GM18502 (cell line): ENCODE measurements around the gene HAAO.

Experiments used
- ATAC-seq: cut with Tn5 transposase; IDR thresholded peaks from one replicate; pipeline ENCODE4 v1.9.1; 2021; ENCODE audit warnings: mild to moderate bottlenecking; ENCODE audit not compliant: unreplicated experiment, poor library complexity

The HAAO gene

DNA sequence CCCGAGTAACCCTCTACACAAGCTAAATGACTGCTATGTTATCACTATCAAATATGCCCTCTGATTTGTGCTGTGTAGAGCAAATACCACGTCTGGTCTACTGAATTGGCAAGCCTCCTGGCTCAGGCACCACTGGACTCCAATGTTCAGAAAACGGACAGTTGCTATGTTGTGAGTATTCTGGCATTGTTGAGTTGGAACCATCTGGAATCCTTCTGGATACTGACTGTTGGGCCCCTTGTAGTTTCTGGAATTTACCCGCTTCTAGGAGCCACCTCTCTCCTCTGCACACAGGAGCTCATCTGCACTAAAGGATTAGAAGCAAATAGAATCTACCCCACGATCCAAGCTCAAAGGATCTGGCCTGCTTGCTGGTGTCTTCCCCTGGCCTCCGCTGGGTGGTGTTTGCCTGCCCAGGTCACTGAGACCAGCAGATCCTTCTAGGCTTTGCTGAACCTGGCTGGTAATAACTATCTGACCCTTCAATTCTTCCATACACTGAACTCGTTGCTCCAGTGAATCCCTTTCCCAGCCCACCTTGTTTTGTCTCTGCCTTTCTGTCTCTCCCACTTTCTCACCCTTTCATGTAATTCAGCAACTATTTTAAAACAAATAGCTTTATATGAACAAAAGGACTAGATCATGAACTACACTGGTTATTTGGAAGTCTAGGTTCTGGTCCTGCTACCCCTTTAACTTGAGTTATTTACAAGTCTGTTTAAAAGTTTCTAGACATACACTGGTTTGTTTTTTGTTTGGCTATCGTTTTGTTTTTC is 2.1 kb upstream of the HAAO start:
- ATAC-seq, result no peak

DNA sequence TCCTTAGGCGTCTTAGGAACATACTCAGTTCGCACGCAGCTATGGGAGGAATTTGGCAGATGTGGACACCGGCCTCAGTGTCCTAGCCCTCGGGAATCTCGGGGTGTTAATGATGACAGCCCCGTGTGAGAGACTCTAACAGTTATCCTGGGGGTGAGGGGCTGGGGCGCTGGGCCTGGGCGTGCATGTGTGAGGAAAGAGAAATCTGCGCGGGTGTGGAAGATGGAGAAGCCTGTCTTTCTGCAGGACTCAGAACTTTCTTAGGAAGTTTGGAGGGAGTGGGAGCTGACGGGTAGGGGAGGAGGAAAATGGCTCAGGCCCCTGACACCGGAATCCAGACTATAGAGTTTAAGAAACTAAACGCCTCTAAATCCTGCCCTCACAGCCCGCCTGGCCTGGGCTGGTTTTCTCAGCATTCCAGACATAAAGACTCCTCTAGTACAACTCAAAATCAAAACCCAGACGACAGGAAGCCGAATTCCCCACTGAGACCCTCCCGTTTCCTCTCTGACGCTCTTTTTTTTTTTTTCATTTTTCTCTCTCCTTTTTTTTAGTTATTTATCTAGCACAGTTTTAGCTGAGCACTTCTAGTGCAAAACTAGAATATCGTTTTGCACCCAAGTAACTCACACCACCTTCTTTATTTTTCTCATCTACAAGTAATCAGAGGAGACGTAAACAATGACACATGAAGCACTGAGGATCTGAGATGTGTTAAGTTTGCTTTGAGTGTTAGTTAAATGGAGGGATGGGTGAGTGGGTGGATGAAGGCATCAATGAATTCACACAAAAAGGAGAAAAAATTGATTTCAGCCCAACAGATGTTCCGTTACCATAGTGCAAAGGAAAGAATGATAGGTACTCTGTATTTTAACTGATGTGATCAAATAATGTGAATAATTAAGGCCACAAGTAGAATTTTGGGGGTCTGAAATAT is 1.2 kb upstream of the HAAO start:
- ATAC-seq, result peak; percentile 7

DNA sequence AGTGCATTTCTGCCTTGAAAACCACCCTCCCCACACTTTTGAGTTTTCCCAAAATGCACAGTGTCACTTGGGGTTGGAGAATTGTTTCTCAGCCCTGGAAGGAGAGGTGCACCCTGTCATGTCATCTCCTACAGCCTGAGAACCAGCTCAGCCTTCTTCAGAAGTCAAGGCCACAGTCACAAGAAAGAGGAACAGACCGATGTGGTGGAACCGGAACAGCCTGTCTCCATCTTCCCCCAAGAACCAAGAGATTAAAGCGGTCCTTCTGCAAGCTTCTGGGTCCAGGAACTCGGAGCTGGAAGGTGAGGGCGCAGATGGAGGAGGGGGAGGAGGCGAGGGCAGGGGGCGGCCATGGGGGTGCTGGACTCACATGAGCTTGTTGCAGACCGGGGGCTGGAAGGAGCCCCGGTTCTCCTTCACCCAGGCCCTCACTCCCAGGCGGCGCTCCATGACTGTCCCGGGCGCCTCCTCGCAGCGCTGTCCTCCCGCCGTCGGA is 248 bp downstream of the HAAO start:
- peak; percentile 29 for ATAC-seq

DNA sequence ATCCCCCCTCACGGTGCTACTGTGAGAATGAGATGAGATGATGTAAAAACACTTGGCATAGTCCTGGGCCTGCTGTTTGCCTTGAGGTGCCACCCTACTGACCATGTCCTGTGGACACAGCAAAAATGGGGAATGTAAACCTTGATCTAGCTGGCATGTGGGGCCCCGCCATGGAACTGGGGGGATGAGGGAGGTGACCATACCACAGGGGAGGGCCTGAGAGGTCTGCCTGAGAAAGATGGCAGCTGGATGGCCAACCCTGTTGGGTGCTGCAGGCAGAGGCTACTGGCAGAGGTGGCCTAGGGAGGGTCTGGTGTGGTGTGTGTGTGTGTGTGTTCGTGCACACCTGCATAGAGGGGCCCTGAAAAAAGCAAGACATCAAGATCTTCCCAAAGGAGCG is 777 bp downstream of the HAAO start:
- ATAC-seq, result no peak

DNA sequence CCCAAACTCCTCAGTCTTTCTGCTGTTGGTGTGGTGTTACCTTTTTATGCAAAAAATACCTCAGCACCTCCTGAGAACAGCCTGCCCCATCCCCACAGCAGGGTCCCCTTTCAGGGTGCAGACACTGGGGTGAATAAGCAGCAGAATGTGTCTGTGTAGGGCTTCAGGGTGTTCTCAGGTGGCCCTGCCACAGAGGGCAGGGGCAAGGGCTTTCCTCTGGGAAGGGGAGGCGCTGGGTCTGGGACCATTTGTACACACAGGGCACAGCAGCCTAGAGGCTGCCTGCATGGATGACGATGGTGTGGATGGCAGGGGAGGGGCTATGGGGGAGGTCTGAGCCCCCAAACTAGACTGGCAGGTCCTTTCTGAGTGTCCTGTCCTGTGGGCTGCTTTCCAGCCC is 2.6 kb downstream of the HAAO start:
- no peak for ATAC-seq

DNA sequence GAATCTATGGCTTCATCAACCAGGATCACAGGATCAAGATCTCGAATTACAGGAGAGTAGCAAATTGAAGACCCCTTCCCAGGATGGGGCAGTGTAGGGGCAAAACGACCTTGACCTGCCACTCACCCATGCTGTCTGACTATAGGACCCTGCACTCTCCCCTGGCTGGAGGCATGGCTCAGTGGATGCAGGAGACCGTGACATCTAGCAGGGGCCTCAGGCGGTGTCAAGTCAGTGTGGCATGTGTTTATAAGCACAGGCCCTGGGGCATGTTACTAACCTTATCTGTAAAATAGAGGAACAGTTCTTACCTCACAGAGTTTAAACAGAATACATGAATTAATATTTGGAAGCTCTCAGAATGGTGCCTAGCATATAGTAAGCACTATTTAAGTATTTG is 3.5 kb downstream of the HAAO start:
- no peak for ATAC-seq

DNA sequence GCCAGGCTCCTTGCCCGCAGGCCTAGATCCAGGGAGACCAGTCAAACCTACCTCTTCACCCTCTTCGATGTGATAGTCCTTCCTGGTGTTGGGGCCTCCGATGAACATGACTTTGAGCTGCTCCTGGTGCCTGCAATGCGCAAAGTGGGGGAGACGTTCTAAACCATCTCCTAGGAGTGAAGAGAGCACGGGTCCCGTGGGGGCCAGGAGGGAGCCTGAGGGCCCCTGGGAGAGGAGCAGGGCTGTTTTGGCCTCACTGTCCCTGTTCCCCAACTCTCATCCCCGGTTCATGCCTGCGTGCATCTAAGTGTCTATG is 3.9 kb downstream of the HAAO start:
- ATAC-seq, result no peak

DNA sequence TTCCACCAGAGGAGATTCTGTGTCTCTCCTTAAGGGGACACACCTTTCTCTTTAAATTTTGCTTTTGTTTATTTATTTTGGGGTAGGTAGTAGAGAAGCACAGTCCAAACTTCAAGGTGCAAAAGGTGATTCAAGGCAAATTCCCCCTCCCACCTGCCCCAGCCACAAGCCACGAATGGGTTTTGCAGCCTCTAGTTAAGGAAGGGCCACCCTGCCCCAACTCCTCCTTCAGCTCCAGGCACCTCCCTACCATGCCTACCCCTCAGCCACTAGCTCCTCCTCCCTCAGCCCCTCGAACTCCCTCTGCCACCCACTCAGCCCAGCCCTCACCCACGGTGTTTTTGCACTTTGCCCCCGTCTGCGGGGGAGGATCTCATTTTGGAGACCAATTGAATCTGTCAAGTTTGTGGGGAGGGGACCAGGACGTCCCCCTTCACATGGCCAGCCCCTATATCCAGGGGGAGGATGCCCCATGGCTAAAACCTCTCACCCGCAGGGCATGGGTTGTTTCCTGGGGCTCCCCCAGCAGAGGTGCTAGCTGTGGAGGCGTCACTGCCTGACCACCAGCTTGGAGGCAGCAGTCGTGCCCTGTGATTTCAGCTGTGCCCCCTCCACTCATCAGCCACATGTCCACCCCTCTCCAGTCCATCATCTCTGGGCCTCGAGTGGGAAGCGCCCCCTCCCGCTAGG is 4.5 kb downstream of the HAAO start:
- no peak for ATAC-seq

DNA sequence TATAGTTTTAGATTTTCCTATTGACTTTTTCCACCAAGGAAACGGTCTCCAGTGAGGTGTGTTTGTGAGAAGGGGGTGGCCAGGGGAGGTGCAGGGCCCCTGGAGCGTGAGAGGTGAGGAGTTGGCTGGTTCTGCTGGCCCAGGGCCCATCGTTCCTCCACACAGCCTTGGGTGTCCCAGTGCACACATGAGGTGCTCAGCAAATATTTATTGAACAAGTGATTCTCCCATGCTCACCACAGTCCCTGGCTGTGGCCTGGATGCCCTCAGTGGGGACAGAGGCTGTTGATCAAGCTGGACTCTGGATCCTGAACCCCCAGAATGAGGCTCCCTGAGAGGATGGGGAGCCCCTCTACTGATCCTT is 5.0 kb downstream of the HAAO start:
- no peak for ATAC-seq

DNA sequence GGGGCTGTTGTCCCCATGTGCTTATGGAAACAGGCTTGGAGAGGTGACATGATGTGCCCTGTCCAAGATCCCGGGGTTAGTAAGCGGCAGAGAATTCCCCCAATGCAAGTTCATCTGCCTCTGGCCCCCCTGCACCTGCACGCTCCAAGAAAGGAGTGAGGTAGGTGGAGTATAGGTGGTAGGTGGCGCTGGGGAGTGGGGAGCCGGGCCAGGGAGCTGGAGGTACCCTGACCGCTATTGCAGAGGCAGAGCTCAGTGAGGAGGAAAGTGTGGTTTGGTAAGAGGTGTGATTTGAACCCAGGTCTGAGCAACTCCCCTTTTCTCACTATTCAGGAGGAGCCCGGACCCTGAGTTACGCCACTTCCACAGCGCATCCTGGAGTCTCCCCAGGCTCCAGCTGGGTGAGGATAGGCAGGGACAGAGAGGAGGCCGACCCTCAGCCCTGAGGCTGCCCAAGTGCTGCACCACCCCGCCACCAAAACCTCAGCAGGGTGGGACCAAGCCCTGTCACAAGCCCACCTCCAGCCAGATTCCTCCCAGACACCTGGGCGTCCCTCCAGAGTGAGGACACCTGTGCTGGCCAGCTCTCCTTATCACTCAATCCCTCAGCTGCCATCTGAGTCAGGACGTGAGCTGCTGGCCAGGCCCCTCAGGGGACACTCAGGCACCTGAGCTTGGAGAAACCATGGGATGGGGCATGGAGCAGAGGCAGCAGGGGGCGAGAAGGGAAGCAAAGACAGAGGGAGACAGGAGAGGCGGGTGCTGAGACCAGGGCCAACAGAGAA is 5.6 kb downstream of the HAAO start:
- no peak for ATAC-seq

DNA sequence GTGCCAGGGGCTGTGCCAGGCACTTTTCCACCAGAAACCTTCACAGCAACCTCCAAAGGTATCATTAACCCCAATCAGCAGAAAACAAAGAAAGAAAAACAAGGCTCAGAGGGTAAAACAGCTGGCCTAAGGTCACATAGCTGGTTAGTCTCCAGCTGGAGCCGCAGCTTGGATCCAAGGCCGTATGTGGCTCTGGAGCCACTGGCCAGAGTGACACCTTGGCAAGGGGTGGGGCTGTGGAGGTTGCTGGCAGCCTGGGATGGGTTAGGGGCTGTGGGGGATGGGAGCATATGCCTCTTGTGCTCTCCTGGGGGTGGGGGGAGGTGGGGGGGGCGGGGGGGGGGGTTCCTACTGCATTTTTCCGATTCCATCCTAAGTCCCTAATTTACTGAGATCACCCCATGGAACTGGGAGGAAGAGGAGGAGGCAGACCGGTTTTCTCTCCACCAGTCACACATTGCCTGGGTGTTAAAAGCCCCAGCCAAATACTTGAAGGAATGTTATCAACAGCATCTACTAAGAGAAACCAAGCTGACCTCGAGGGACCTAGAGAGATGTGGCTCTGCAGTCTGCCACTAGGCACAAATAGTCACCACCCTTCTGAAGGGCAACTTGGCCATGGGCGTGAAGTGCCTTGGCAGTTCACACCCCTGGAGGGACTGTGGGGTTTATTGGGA is 8.0 kb downstream of the HAAO start:
- ATAC-seq, result no peak

DNA sequence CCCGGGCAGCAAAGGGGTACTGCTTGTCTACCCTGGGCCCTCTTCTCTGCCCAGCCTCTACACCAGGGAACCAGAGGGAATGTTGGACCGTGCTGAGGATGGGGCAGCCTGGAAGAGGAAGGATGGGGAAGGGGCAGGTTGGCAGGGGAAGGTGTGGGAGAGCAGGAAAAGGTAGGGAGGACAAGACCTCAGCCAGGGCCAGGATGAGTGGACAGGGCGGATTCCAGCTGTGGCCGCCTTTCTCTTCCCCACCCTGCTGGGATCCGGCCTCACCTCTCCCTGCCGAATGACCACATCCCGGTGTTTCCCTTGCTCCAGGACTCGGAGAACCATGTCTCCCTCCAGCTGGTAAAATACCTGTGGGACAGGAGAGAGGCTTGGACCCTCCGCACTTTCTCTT is 8.9 kb downstream of the HAAO start:
- no peak for ATAC-seq

DNA sequence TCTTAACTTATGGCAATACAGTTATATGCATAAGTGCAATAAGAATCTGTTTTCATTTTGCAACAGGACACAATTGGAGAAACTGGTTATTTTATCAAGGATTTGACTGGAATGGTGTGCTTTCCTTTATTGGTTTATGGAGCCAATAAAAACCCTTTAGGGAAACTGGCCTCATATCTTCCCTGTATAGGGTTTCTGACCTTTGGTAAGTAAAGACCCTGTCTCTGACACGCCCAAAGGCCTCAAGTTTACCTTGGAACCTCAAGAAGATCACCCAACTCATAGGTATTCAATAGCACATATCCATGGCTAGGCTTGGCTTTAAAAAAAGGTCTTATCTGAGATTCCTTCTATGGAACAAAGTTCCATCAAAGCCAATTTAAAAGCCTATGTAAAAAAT is 11.2 kb downstream of the HAAO start:
- ATAC-seq, result no peak

DNA sequence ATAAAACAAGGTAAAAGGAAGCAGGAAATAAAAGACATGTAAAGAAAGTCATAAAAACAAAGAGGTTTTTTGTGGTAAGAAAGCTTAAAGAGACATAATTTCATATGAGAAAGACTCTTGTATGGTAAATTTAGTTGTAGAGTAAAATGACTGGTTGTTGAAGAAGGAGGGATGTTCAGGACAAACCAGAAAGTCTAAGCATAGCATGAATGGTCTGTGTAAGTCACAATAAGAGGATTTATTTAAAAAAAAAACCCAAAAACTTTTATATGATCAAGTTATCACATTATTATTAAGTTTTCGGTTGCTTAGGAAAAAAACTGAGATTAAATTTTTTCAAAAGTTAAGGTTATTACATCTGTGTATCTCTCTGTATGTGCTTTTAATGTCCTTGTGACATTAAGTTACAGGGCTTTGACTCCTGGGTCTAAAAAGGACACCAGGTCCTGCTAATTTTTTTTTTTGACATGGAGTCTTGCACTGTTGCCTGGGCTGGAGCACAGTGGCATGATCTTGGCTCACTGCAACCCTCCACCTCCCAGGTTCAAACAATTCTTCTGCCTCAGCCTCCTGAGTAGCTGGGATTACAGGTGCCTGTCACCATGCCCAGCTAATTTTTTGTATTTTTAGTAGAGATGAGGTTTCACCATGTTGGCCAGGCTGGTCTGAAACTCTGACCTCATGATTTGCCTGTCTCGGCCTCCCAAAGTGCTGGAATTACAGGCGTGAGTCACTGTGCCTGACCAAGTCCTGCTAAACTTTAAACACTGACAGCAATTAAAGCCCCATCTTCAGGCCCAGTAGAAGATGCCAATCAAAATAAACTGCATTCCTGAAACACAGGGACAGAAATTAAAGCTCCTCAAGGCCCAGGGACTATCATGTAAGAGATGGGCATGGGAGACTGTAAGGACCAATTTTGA is 14.2 kb downstream of the HAAO start:
- ATAC-seq, result no peak

DNA sequence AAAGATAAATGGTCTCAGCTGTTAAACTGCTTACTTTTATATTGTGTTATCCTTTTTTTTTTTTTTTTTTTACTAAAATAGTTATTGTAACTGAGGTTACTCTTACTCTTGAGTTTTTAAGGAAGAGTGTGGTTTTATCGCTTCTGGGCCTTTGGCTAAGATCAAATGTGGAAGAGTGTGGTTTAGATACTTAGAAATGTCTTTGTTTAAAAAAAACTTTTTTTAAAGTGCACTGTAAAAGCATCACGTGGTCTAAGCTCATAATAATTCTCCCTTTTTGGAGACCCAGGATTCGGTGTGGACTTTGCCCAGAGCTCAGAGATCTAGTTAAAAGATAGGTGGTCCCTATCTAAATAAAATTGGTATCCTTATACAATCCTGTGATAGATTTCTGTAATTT is 16.6 kb downstream of the HAAO start:
- ATAC-seq, result no peak

DNA sequence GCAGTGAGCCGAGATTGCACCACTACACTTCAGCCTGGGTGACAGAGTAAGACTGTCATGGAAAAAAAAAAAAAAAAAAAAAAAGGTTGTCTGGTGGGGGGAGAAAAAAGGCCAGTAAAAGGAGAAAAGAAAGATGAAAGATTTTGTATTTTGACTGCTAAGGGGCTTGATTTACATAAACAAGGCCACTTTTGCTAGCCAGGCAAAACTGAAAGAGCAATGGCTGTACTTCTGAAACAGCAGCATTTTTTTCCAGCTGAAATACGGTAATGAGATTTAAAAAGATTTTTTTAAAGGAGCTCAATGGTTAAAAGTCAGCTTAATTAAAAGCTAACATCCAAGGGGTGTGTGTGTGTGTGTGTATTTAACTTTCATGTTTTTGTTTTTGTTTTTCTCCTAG is 17.2 kb downstream of the HAAO start:
- no peak for ATAC-seq

DNA sequence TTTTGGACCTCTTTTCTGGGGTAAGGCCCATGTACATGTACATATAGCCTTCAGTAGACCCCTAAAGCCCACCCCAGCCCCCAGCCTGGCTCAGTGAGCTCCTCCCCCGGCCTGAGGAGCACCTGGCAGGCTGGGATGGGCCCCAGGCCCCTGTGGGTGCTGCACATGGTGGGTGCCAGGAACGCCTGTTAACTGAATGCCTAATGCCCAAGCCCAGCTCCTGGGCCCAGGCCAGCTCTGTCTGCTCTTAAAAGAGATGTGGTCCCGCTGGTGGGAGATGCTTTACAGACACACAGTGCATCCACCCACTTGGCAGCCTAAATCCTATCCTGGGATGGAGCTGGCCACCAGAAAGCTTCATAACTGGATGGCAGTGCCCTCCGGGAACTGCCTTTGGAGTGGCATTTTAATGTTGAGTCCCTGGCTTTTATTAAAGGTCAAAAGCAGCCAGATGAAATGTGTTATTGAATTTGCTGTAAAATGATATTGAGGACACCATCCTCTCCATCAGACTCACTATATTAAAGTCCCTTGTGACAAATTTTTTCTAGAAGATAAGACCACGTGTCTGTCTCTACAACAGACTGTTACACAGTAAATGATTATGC is 20.7 kb downstream of the HAAO start:
- ATAC-seq, result no peak
